Activated naive CD4-positive, alpha-beta T cell treated with anti-CD3 and anti-CD28 coated beads for 36 hours (primary cell): Measurements from ENCODE around the gene SIK2. TPM values are rescaled to one million over a fixed set of nuclear protein-coding genes. Genes with fewer than 3 reads are reported as not detected.
A peak's percentile ranks its signal among the peaks of the same experiment; 100 is the strongest.

Experiments
- CTCF ChIA-PET: fragments of 350-600 bp; sonication (Branson Sonifier 250); formaldehyde crosslinking; loops from one replicate; lab custom pipeline; 2021; ENCODE audit warnings: antibody characterized with exemption; lab: Charles Lee
- DNase-seq: peaks from one replicate; pipeline ENCODE4 v3.0.0-alpha.2; 2020
- H3K27ac Mint-ChIP-seq: one replicate; pipeline ENCODE4 v1.8.0; 2021; ENCODE audit warnings: mild to moderate bottlenecking, mixed read lengths
- H3K27me3 Mint-ChIP-seq: one replicate; pipeline ENCODE4 v1.8.0; 2021; ENCODE audit warnings: low read depth, mixed read lengths
- H3K36me3 Mint-ChIP-seq: one replicate; pipeline ENCODE4 v1.8.0; 2021; ENCODE audit warnings: low read depth, mixed read lengths
- H3K4me1 Mint-ChIP-seq: one replicate; pipeline ENCODE4 v1.8.0; 2021; ENCODE audit warnings: low read depth, mixed read lengths
- H3K4me3 Mint-ChIP-seq: one replicate; pipeline ENCODE4 v1.8.0; 2021; ENCODE audit warnings: mild to moderate bottlenecking, moderate library complexity, mixed read lengths
- H3K9me3 Mint-ChIP-seq: one replicate; pipeline ENCODE4 v1.8.0; 2021; ENCODE audit warnings: mixed read lengths
- intact Hi-C: fragments of 100-400 bp; cut with micrococcal nuclease; formaldehyde crosslinking; loops from one replicate; pipeline ENCODE4 v1.15.1; 2023
- total RNA-seq, 2 experiments: library from RNA; stranded (reverse); gene quantifications; one replicate each; pipeline ENCODE4 v1.2.3, GENCODE V29; 2021

SIK2 gene
- total RNA-seq = 1 to 10 TPM; 3.5 to 3.8 TPM

GRCh38 chr11:111601979-111602864 is at the start of gene SIK2:
SIK2 (plus strand) TSS chr11:111602449; CDS start chr11:111602564, 115 bp downstream.
- peak within 1 kb of the TSS; percentile 83 for H3K27ac Mint-ChIP-seq
- H3K4me3 Mint-ChIP-seq = peak within 1 kb of the TSS; percentile 78
- peak; percentile 91 for DNase-seq
- peaks cover 24% of the 10 kb centered on the region for H3K4me1 Mint-ChIP-seq
- intact Hi-C loops = loop anchor here (1.0 to 10.0 kb wide), 13 partner anchors 37 to 678 kb away; partner anchors contain the start of genes CFAP68, DLAT, FDXACB1 and POU2AF1
- CTCF ChIA-PET = interaction anchor here (1.2 to 3.0 kb wide), 4 partner anchors 150 to 177 kb away, joined by 3 to 19 read pairs (median 14); no protein-coding TSS in a partner anchor
- no peaks in the 10 kb centered on the region for H3K36me3 Mint-ChIP-seq
- H3K27me3 Mint-ChIP-seq = no peaks in the 10 kb centered on the region
- H3K9me3 Mint-ChIP-seq = no peaks in the 10 kb centered on the region

GRCh38 chr11:111554532-111554931 is 47.7 kb upstream of the SIK2 start:
- CTCF ChIA-PET = interaction anchor here (0.6 to 2.1 kb wide), 4 partner anchors 11 to 222 kb away, joined by 3 to 8 read pairs (median 4); no protein-coding TSS in a partner anchor
- peaks cover 2% of the 10 kb centered on the region for H3K36me3 Mint-ChIP-seq
- peaks cover 7% of the 10 kb centered on the region for H3K9me3 Mint-ChIP-seq
- peaks cover 7% of the 10 kb centered on the region for H3K4me1 Mint-ChIP-seq
- no peak overlapping the region for H3K4me3 Mint-ChIP-seq
- intact Hi-C loops = loop anchor here (2.0 to 10.0 kb wide), 2 partner anchors 28 to 270 kb away; no protein-coding TSS in a partner anchor
- DNase-seq = no peak
- H3K27ac Mint-ChIP-seq = no peak overlapping the region
- H3K27me3 Mint-ChIP-seq = peaks cover 16% of the 10 kb centered on the region

GRCh38 chr11:111555255-111555654 is 47.0 kb upstream of the SIK2 start:
- peaks cover 2% of the 10 kb centered on the region for H3K36me3 Mint-ChIP-seq
- no peak for DNase-seq
- H3K9me3 Mint-ChIP-seq = peaks cover 7% of the 10 kb centered on the region
- H3K27ac Mint-ChIP-seq = no peak overlapping the region
- intact Hi-C loops = loop anchor here (2.0 to 10.0 kb wide), 2 partner anchors 28 to 270 kb away; no protein-coding TSS in a partner anchor
- CTCF ChIA-PET = interaction anchor here (2.1 kb wide), 1 partner anchor 101 kb away, joined by 8 read pairs; no protein-coding TSS in a partner anchor
- peaks cover 13% of the 10 kb centered on the region for H3K27me3 Mint-ChIP-seq
- H3K4me3 Mint-ChIP-seq = no peak overlapping the region
- H3K4me1 Mint-ChIP-seq = peaks cover 7% of the 10 kb centered on the region

GRCh38 chr11:111557425-111558111 is 44.7 kb upstream of the SIK2 start:
- H3K27me3 Mint-ChIP-seq = peaks cover 8% of the 10 kb centered on the region
- CTCF ChIA-PET = interaction anchor here (0.6 to 0.7 kb wide), 3 partner anchors 112 to 207 kb away, joined by 3 to 4 read pairs (median 3); no protein-coding TSS in a partner anchor

GRCh38 chr11:111559800-111560464 is 42.3 kb upstream of the SIK2 start:
- no peak for DNase-seq
- H3K27ac Mint-ChIP-seq = no peak overlapping the region
- H3K9me3 Mint-ChIP-seq = peaks cover 7% of the 10 kb centered on the region
- intact Hi-C loops = loop anchor here (10.0 kb wide), 3 partner anchors 275 to 615 kb away; partner anchors contain the start of gene BCO2
- CTCF ChIA-PET = interaction anchor here (0.6 to 5.1 kb wide), 2 partner anchors 106 to 609 kb away, joined by 3 to 22 read pairs; no protein-coding TSS in a partner anchor
- peaks cover 5% of the 10 kb centered on the region for H3K4me1 Mint-ChIP-seq
- peaks cover 2% of the 10 kb centered on the region for H3K36me3 Mint-ChIP-seq
- no peak overlapping the region for H3K4me3 Mint-ChIP-seq
- H3K27me3 Mint-ChIP-seq = peaks cover 5% of the 10 kb centered on the region

More at GRCh38 chr11:111557425-111558111, 44.7 kb upstream of the SIK2 start:
- Mint-ChIP-seq H3K4me1 (peaks cover 7% of the 10 kb centered on the region), H3K9me3 (peaks cover 7% of the 10 kb centered on the region), H3K36me3 (peaks cover 2% of the 10 kb centered on the region), H3K27ac (no peak overlapping the region), H3K4me3 (no peak overlapping the region)
- DNase-seq = no peak
- intact Hi-C loops = loop anchor here (10.0 kb wide), 1 partner anchor 273 kb away; no protein-coding TSS in a partner anchor

- no peak for DNase-seq
- Mint-ChIP-seq H3K27ac (no peak overlapping the region), H3K27me3 (peaks cover 2% of the 10 kb centered on the region), H3K4me1 (no peaks in the 10 kb centered on the region), H3K4me3 (no peak overlapping the region), H3K36me3 (no peaks in the 10 kb centered on the region), H3K9me3 (peaks cover 5% of the 10 kb centered on the region)
- CTCF ChIA-PET = interaction anchor here (2.1 to 5.1 kb wide), 2 partner anchors 107 to 216 kb away, joined by 9 to 22 read pairs; no protein-coding TSS in a partner anchor
- intact Hi-C loops = loop anchor here (10.0 kb wide), 2 partner anchors 424 to 614 kb away; partner anchors contain the start of gene BCO2
These were observed 41.4 kb upstream of the SIK2 start for GRCh38 chr11:111560800-111561199.

GRCh38 chr11:111561306-111561705 is 40.9 kb upstream of the SIK2 start:
- H3K27me3 Mint-ChIP-seq = peaks cover 2% of the 10 kb centered on the region
- CTCF ChIA-PET = interaction anchor here (0.6 to 5.1 kb wide), 4 partner anchors 32 to 216 kb away, joined by 3 to 22 read pairs (median 6); partner anchors contain the start of gene BTG4
- H3K4me3 Mint-ChIP-seq = no peak overlapping the region
- DNase-seq = no peak
- no peaks in the 10 kb centered on the region for H3K36me3 Mint-ChIP-seq
- no peaks in the 10 kb centered on the region for H3K4me1 Mint-ChIP-seq
- H3K9me3 Mint-ChIP-seq = peaks cover 2% of the 10 kb centered on the region
- intact Hi-C loops = loop anchor here (10.0 kb wide), 2 partner anchors 423 to 613 kb away; partner anchors contain the start of gene BCO2
- no peak overlapping the region for H3K27ac Mint-ChIP-seq

GRCh38 chr11:111561791-111562325 is 40.4 kb upstream of the SIK2 start:
- CTCF ChIA-PET = interaction anchor here (0.6 to 5.1 kb wide), 6 partner anchors 11 to 215 kb away, joined by 3 to 22 read pairs (median 4); partner anchors contain the start of gene BTG4
- no peaks in the 10 kb centered on the region for H3K4me1 Mint-ChIP-seq
- no peaks in the 10 kb centered on the region for H3K9me3 Mint-ChIP-seq
- H3K36me3 Mint-ChIP-seq = no peaks in the 10 kb centered on the region
- H3K27ac Mint-ChIP-seq = no peak overlapping the region
- intact Hi-C loops = loop anchor here (10.0 kb wide), 2 partner anchors 423 to 613 kb away; partner anchors contain the start of gene BCO2
- DNase-seq = no peak
- H3K27me3 Mint-ChIP-seq = peaks cover 2% of the 10 kb centered on the region
- no peak overlapping the region for H3K4me3 Mint-ChIP-seq

- intact Hi-C loops = loop anchor here (10.0 kb wide), 2 partner anchors 422 to 612 kb away; partner anchors contain the start of gene BCO2
- Mint-ChIP-seq H3K27me3 (peaks cover 2% of the 10 kb centered on the region), H3K36me3 (no peaks in the 10 kb centered on the region), H3K4me1 (no peaks in the 10 kb centered on the region), H3K4me3 (no peak overlapping the region), H3K27ac (no peak overlapping the region), H3K9me3 (no peaks in the 10 kb centered on the region)
- DNase-seq = no peak
- CTCF ChIA-PET = interaction anchor here (1.0 to 5.1 kb wide), 5 partner anchors 12 to 214 kb away, joined by 3 to 22 read pairs (median 9); no protein-coding TSS in a partner anchor
These were observed 39.4 kb upstream of the SIK2 start for GRCh38 chr11:111562692-111563389.

GRCh38 chr11:111565114-111565720 is 37.0 kb upstream of the SIK2 start:
- H3K9me3 Mint-ChIP-seq = no peaks in the 10 kb centered on the region
- peaks cover 2% of the 10 kb centered on the region for H3K27me3 Mint-ChIP-seq
- H3K4me1 Mint-ChIP-seq = no peaks in the 10 kb centered on the region
- H3K36me3 Mint-ChIP-seq = no peaks in the 10 kb centered on the region
- no peak overlapping the region for H3K27ac Mint-ChIP-seq
- CTCF ChIA-PET = interaction anchor here (0.7 to 5.1 kb wide), 9 partner anchors 20 to 452 kb away, joined by 3 to 22 read pairs (median 4); no protein-coding TSS in a partner anchor
- H3K4me3 Mint-ChIP-seq = no peak overlapping the region
- DNase-seq = peak; percentile 83
- intact Hi-C loops = loop anchor here (1.0 to 10.0 kb wide), 8 partner anchors 22 to 717 kb away; partner anchors contain the start of genes BCO2 and SIK2
